GM12874 (cell line): Measurements from ENCODE around the gene CCNYL1.

Source experiments
- CTCF ChIP-seq: IDR thresholded peaks from 2 replicates; pipeline ENCODE4 v1.5.1; 2011; ENCODE audit warnings: low read depth, mild to moderate bottlenecking, control low read depth, low read length, moderate library complexity; ENCODE audit not compliant: insufficient read depth

CCNYL1 gene

GRCh38 chr2:207692206-207693065 lies 19.0 kb upstream of the CCNYL1 start:
- peak; percentile 61 for TF ChIP-seq CTCF

GRCh38 chr2:207693641-207694249 lies 17.7 kb upstream of the CCNYL1 start:
- TF ChIP-seq CTCF = no peak

- TF ChIP-seq CTCF = no peak
These were observed 16.6 kb upstream of the CCNYL1 start for GRCh38 chr2:207694811-207695281.

- no peak for TF ChIP-seq CTCF
These were observed 16.1 kb upstream of the CCNYL1 start for GRCh38 chr2:207695293-207695692.

- no peak for TF ChIP-seq CTCF
These were observed 14.0 kb upstream of the CCNYL1 start for GRCh38 chr2:207697411-207697810.

- no peak for TF ChIP-seq CTCF
These were observed 13.1 kb upstream of the CCNYL1 start for GRCh38 chr2:207698301-207698700.

- TF ChIP-seq CTCF = no peak
These were observed 7.4 kb upstream of the CCNYL1 start for GRCh38 chr2:207704078-207704477.
